Stimulated activated CD8-positive, alpha-beta memory T cell treated with anti-CD3 and anti-CD28 coated beads, Interleukin-7, amount 100 ng/mL, for 24 hours (primary cell): ENCODE measurements around the gene PSG2.
"Not testable (repeated sequence)": the region's sequence is repeated elsewhere in the genome, so short reads cannot be mapped to it uniquely, and the experiment has no call there.

Source experiments
- DNase-seq: peaks from one replicate; pipeline ENCODE4 v3.0.0-alpha.2; 2020; ENCODE audit warnings: low read depth

The PSG2 gene

GRCh38 chr19:43077881-43078280 lies 4.6 kb downstream of the PSG2 start:
- not testable (repeated sequence) for DNase-seq

- DNase-seq, result not testable (repeated sequence)
Measured at GRCh38 chr19:43062418-43062817, 20.1 kb downstream of the PSG2 start.

- not testable (repeated sequence) for DNase-seq
Measured at GRCh38 chr19:43061326-43061725, 21.2 kb downstream of the PSG2 start.

GRCh38 chr19:43060254-43060653 lies 22.2 kb downstream of the PSG2 start:
- DNase-seq, result not testable (repeated sequence)

- DNase-seq, result not testable (repeated sequence)
Measured at GRCh38 chr19:43059482-43059881, 23.0 kb downstream of the PSG2 start.

GRCh38 chr19:43058440-43058839 lies 24.1 kb downstream of the PSG2 start:
- not testable (repeated sequence) for DNase-seq

GRCh38 chr19:43047966-43048365 lies 34.5 kb downstream of the PSG2 start:
- DNase-seq, result not testable (repeated sequence)

GRCh38 chr19:43046578-43046977 lies 35.9 kb downstream of the PSG2 start:
- DNase-seq, result not testable (repeated sequence)

GRCh38 chr19:43043492-43044180 lies 38.9 kb downstream of the PSG2 start:
- DNase-seq, result not testable (repeated sequence)

GRCh38 chr19:43031645-43032044 lies 50.9 kb downstream of the PSG2 start:
- not testable (repeated sequence) for DNase-seq

GRCh38 chr19:43028866-43029265 lies 53.6 kb downstream of the PSG2 start:
- DNase-seq, result no peak

- DNase-seq, result not testable (repeated sequence)
Measured at GRCh38 chr19:43027985-43028384, 54.5 kb downstream of the PSG2 start.

- DNase-seq, result not testable (repeated sequence)
Measured at GRCh38 chr19:43027061-43027460, 55.4 kb downstream of the PSG2 start.

GRCh38 chr19:43026369-43026768 lies 56.1 kb downstream of the PSG2 start, which contains the start of gene PSG11:
PSG11 (minus strand) TSS chr19:43026469; CDS start chr19:43026372, 97 bp downstream.
- DNase-seq, result not testable (repeated sequence)

- DNase-seq, result not testable (repeated sequence)
Measured at GRCh38 chr19:43022098-43022497, 60.4 kb downstream of the PSG2 start.

GRCh38 chr19:43021629-43022028 lies 60.9 kb downstream of the PSG2 start:
- not testable (repeated sequence) for DNase-seq

GRCh38 chr19:43019588-43019987 lies 62.9 kb downstream of the PSG2 start:
- not testable (repeated sequence) for DNase-seq
